Measurements from ENCODE around the gene PCMTD2. TPM values are rescaled to one million over a fixed set of nuclear protein-coding genes. Genes with fewer than 3 reads are reported as not detected.

The PCMTD2 gene
- total and polyA plus RNA-seq, 2 of the 13 experiments (the other 11 are each of a cell fraction or from before 2014, with no cell fraction given) = 47.0 to 76.9 TPM

- TF ChIP-seq ZSCAN5A (CRISPR knock-in tag; IDR thresholded peaks at IDR 0.05; ENCODE audit: borderline replicate concordance) (no peak), DNMT3B (CRISPR knock-in tag; conservative IDR thresholded peaks at IDR 0.05) (no peak), ETS1 (CRISPR knock-in tag; IDR thresholded peaks at IDR 0.05) (no peak), CHD2 (IDR thresholded peaks at IDR 0.05; ENCODE audit: low read depth, low read length) (no peak), POLR2A (IDR thresholded peaks at IDR 0.05; ENCODE audit: insufficient read depth in 1 of 2, low read depth in 2 of 2, low read length in 2 of 2) (0 out of 4 replicates have a peak, but pooled peaks of 1 of the 2 experiments have one; percentile 8), PATZ1 (CRISPR knock-in tag; IDR thresholded peaks at IDR 0.05) (no peak)
Measured at GRCh38 chr20:64277571-64278316, 22.2 kb downstream of the PCMTD2 start (continued).

GRCh38 chr20:64278317-64278681, 22.8 kb downstream of the PCMTD2 start:
- no peaks in the 10 kb centered on the region for H3K4me1 ChIP-seq (ENCODE audit: insufficient read depth, low read length)
- H3K79me2 ChIP-seq (ENCODE audit: insufficient read depth, low read length) = no peaks in the 10 kb centered on the region
- H3K27me3 ChIP-seq (ENCODE audit: control insufficient read depth in 1 of 2, insufficient read depth in 2 of 2, low read length in 2 of 2) = no peaks in the 10 kb centered on the region
- 55% methylated on average over 3 of the region's 4 CpGs for WGBS (ENCODE audit: low lambda C conversion rate)
- no TSS peak for BruUV-seq (replicated peaks)
- H3K9me3 ChIP-seq (ENCODE audit: low read length) = no peaks in the 10 kb centered on the region
- intact Hi-C loops (cut with micrococcal nuclease; ENCODE audit: unreplicated experiment) (no loop called here), in situ Hi-C loops (cut with HindIII; ENCODE audit: extremely low pct_ligation_motif_present, low pct_unique_long_range_greater_than_20kb) (no loop called here)
- ATAC-seq (peak; percentile 62), FAIRE-seq (no peak), DNase-seq (ENCODE audit: low spot score) (no peak)
- H3K36me3 ChIP-seq (replicated peaks in 1 of 2; ENCODE audit: control insufficient read depth in 1 of 2, insufficient read depth in 2 of 2, low read length in 2 of 2) = peaks cover 5 to 13% of the 10 kb centered on the region in 2 experiments; a peak in 3 of 5 replicates
- H4K20me1 ChIP-seq (ENCODE audit: insufficient read depth, low read length) = no peaks in the 10 kb centered on the region
- no peak overlapping the region for H3K9ac ChIP-seq (ENCODE audit: insufficient read depth, low read depth, low read length)
- CTCF ChIA-PET (ENCODE audit: low intra/inter-chr PET ratio, low total read pairs) = interaction anchor here (1.5 kb wide), 1 partner anchor 7 kb away, joined by 3 read pairs; no protein-coding TSS in a partner anchor
- no peak overlapping the region for H3K4me3 ChIP-seq (replicated peaks in 1 of 3; ENCODE audit: insufficient read depth in 1 of 3, low read depth in 2 of 3, low read length in 3 of 3)
- POLR2A ChIA-PET = no interaction called here
- no peak overlapping the region for H3K4me2 ChIP-seq (ENCODE audit: low read depth, low read length)
- TF ChIP-seq PRDM10 (CRISPR knock-in tag; IDR thresholded peaks at IDR 0.05; ENCODE audit: low read depth) (no peak), MIER3 (CRISPR knock-in tag; IDR thresholded peaks at IDR 0.05; ENCODE audit: borderline replicate concordance) (no peak), GABPA (IDR thresholded peaks at IDR 0.05; ENCODE audit: low read depth, low read length) (0 out of 2 replicates have a peak, but pooled peaks have one; percentile 12), GABPA (CRISPR knock-in tag; IDR thresholded peaks at IDR 0.05; ENCODE audit: low read depth) (no peak)
- H2AFZ ChIP-seq (ENCODE audit: low read length) = no peak overlapping the region
- H3K27ac ChIP-seq (ENCODE audit: extremely low read length, insufficient read depth, low read length) = no peak overlapping the region
